K562 (cell line): ENCODE measurements around the gene STK24. TPM values are rescaled to one million over a fixed set of nuclear protein-coding genes. Genes with fewer than 3 reads are reported as not detected.

Experiments used
- ATAC-seq: fragments of 200-7000 bp; cut with Tn5 transposase; 3 replicates; pipeline ENCODE4 v1.9.1; 2020; ENCODE audit warnings: moderate library complexity
- BruUV-seq: library from RNA; stranded (reverse); fragments of 400-500 nt; replicated peaks from 2 replicates; lab custom pipeline; 2021; lab: Mats Ljungman, UMichigan
- CTCF ChIA-PET: fragments of 300-600 bp; formaldehyde crosslinking; extraction: SDS; loops from one replicate; lab custom pipeline; 2021; ENCODE audit warnings: low intra/inter-chr PET ratio; lab: Yijun Ruan, JAX
- POLR2A ChIA-PET: fragments of 300-600, 350-650 bp; sonication (Branson Sonifier 250); formaldehyde crosslinking; extraction: SDS; loops from one replicate; lab custom pipeline; 2021; ENCODE audit warnings: antibody characterized with exemption, inconsistent platforms; lab: Yijun Ruan, JAX
- DNase-seq, 4 experiments: peaks; one replicate each; pipeline versions ENCODE4 v3.0.0 to v3.0.0-alpha.2; 2011 to 2018; ENCODE audit warnings: low spot score in 3 of 4, mixed read lengths in 3 of 4; ENCODE audit errors: extremely low read depth in 1 of 4
- FAIRE-seq: peaks from 2 replicates; lab custom pipeline; 2011; peaks lifted over from hg19 to GRCh38; lab: Jason Lieb, UNC
- H2AFZ ChIP-seq: 2 replicates; pipeline ENCODE4 v1.6.0; 2011; ENCODE audit warnings: low read depth, low read length, control low read depth, inconsistent platforms
- H3K27ac ChIP-seq: fragments of 200-600 bp; 3 replicates; pipeline ENCODE4 v1.8.0; 2011; ENCODE audit warnings: low read depth, mild to moderate bottlenecking, control low read depth, inconsistent platforms, low read length, moderate library complexity, mixed read lengths; ENCODE audit errors: extremely low read depth
- H3K27me3 ChIP-seq, 2 experiments: fragments of 300-600 bp in 1 of 2; 2 replicates in 1 of 2; 3 replicates in 1 of 2; pipeline versions ENCODE4 v1.6.0 to v1.8.0; 2011; ENCODE audit warnings: inconsistent platforms in 2 of 2, low read length in 2 of 2, mild to moderate bottlenecking in 1 of 2, mixed read lengths in 1 of 2, moderate library complexity in 1 of 2; ENCODE audit not compliant: control insufficient read depth in 2 of 2, insufficient read depth in 2 of 2
- H3K36me3 ChIP-seq: fragments of 300-600 bp; 3 replicates; pipeline ENCODE4 v1.8.0; 2011; ENCODE audit warnings: mild to moderate bottlenecking, low read length, inconsistent platforms; ENCODE audit not compliant: control insufficient read depth, insufficient read depth
- H3K4me1 ChIP-seq, 2 experiments: fragments of 200-600 bp in 1 of 2; replicated peaks in 1 of 2; 2 replicates in 1 of 2; 3 replicates in 1 of 2; pipeline versions ENCODE4 v1.5.1 to v1.8.0; 2011; ENCODE audit warnings: inconsistent platforms in 2 of 2, low read length in 2 of 2, mild to moderate bottlenecking in 1 of 2, mixed read lengths in 1 of 2, moderate library complexity in 1 of 2; ENCODE audit not compliant: control insufficient read depth in 2 of 2, insufficient read depth in 2 of 2
- H3K4me2 ChIP-seq: 2 replicates; pipeline ENCODE4 v1.6.1; 2011; ENCODE audit warnings: low read length, control low read depth, inconsistent platforms, mixed read lengths; ENCODE audit not compliant: insufficient read depth
- H3K4me3 ChIP-seq: fragments of 200-600 bp; sonication (generic), shearing (Covaris generic); 2 replicates; pipeline ENCODE4 v1.5.1; 2016; ENCODE audit warnings: control low read depth, inconsistent platforms
- H3K79me2 ChIP-seq: fragments of 200-600 bp; 3 replicates; pipeline ENCODE4 v1.8.0; 2011; ENCODE audit warnings: low read length, inconsistent platforms; ENCODE audit not compliant: control insufficient read depth, insufficient read depth
- H3K9ac ChIP-seq, 2 experiments: 2 replicates each; pipeline versions ENCODE4 v1.6.0 to v1.6.1; 2011; ENCODE audit warnings: low read depth in 2 of 2, low read length in 2 of 2, control low read depth in 1 of 2, inconsistent platforms in 1 of 2, mild to moderate bottlenecking in 1 of 2, mixed read lengths in 1 of 2; ENCODE audit not compliant: insufficient read depth in 1 of 2
- H3K9me1 ChIP-seq: one replicate; pipeline ENCODE4 v1.6.0; 2011; ENCODE audit warnings: inconsistent platforms, mild to moderate bottlenecking, low read length, moderate library complexity; ENCODE audit not compliant: control insufficient read depth, insufficient read depth
- H3K9me3 ChIP-seq: replicated peaks from 2 replicates; pipeline ENCODE4 v1.5.1; 2011; ENCODE audit warnings: low read depth, low read length, inconsistent platforms; ENCODE audit not compliant: control insufficient read depth, insufficient read depth
- H4K20me1 ChIP-seq: replicated peaks from 2 replicates; pipeline ENCODE4 v1.6.1; 2011; ENCODE audit warnings: low read length, inconsistent platforms, mixed read lengths; ENCODE audit not compliant: control insufficient read depth, insufficient read depth
- CHD1 ChIP-seq: fragments of 200-600 bp; sonication (generic); IDR thresholded peaks from one replicate; pipeline ENCODE4 v1.6.1; 2012; ENCODE audit warnings: mild to moderate bottlenecking, moderate library complexity, low read length, inconsistent platforms
- CREB5 ChIP-seq: fragments of 250-450 bp; sonication (Bioruptor Pico); IDR thresholded peaks from 2 replicates; pipeline ENCODE4 v1.5.0; 2020; ENCODE audit warnings: mild to moderate bottlenecking
- ERF ChIP-seq: fragments of 450-650 bp; formaldehyde crosslinking; IDR thresholded peaks from 2 replicates; pipeline ENCODE4 v1.4.0; 2020; ENCODE audit warnings: mild to moderate bottlenecking, mixed read lengths
- ETS2 ChIP-seq: IDR thresholded peaks from 2 replicates; pipeline ENCODE4 v1.6.1; 2016; ENCODE audit warnings: borderline replicate concordance, missing genetic modification characterization, mild to moderate bottlenecking, moderate library complexity, missing compliant biosample characterization; ENCODE audit not compliant: poor library complexity, severe bottlenecking
- GMEB1 ChIP-seq: fragments of 250-450 bp; sonication (Bioruptor Pico); IDR thresholded peaks from 2 replicates; pipeline ENCODE4 v1.4.0; 2020; ENCODE audit warnings: mild to moderate bottlenecking
- KDM5B ChIP-seq: fragments of 200-600 bp; sonication (generic); IDR thresholded peaks from 2 replicates; pipeline ENCODE4 v1.6.1; 2012; ENCODE audit warnings: low read depth, mild to moderate bottlenecking, moderate library complexity, low read length, control low read depth, inconsistent platforms; ENCODE audit not compliant: insufficient replicate concordance
- KHSRP ChIP-seq: fragments of 450-650 bp; IDR thresholded peaks from 2 replicates; pipeline ENCODE4 v1.6.1; 2017
- MBD1 ChIP-seq: fragments of 250-450 bp; sonication (Bioruptor Pico); IDR thresholded peaks from 2 replicates; pipeline ENCODE4 v1.8.0; 2022; ENCODE audit warnings: inconsistent platforms
- POLR2G ChIP-seq: fragments of 200-400 bp; formaldehyde crosslinking; IDR thresholded peaks from 2 replicates; pipeline ENCODE4 v1.6.1; 2017; ENCODE audit warnings: low read depth, mild to moderate bottlenecking, antibody characterized with exemption, low read length, moderate library complexity
- PRPF4 ChIP-seq: fragments of 200-400 bp; formaldehyde crosslinking; IDR thresholded peaks from one replicate; pipeline ENCODE4 v1.6.1; 2017; ENCODE audit warnings: low read length, low read depth, mild to moderate bottlenecking; ENCODE audit not compliant: insufficient read depth, poor library complexity, severe bottlenecking
- SIN3A ChIP-seq, 2 experiments: fragments of 150-350 bp in 1 of 2; IDR thresholded peaks; 2 replicates each; pipeline ENCODE4 v1.6.1; 2011 to 2016; ENCODE audit warnings: borderline replicate concordance in 2 of 2, low read depth in 2 of 2, low read length in 2 of 2, mild to moderate bottlenecking in 2 of 2, moderate library complexity in 2 of 2; ENCODE audit not compliant: control insufficient read depth in 1 of 2
- SPI1 ChIP-seq: IDR thresholded peaks from 2 replicates; pipeline ENCODE4 v1.6.1; 2011; ENCODE audit warnings: low read depth, low read length, control low read depth, borderline replicate concordance
- TCF3 ChIP-seq: sonication (generic); formaldehyde crosslinking; IDR thresholded peaks from 2 replicates; pipeline ENCODE4 v1.4.0; 2020; ENCODE audit warnings: mild to moderate bottlenecking, missing genetic modification reagents
- ZNF589 ChIP-seq: fragments of 200-800 bp; sonication (Bioruptor generic); IDR thresholded peaks from 2 replicates; pipeline ENCODE4 v1.6.1; 2016; ENCODE audit warnings: low read depth, missing genetic modification characterization, missing compliant biosample characterization
- WGBS: fragments of 100-300 bp; shearing (Covaris generic); methylation state at CpG from one replicate; pipeline ENCODE4 v1.1.6; 2016; ENCODE audit warnings: low coverage, mixed read lengths; ENCODE audit not compliant: insufficient coverage; ENCODE audit errors: missing lambda C conversion rate; 5-methylcytosine and 5-hydroxymethylcytosine counted together
- in situ Hi-C: fragments of 300-500 bp; cut with MboI; formaldehyde crosslinking; loops from 4 replicates; pipeline ENCODE4 v1.15.0; 2018; ENCODE audit warnings: inconsistent platforms, mixed read lengths
- intact Hi-C: fragments of 100-400 bp; cut with micrococcal nuclease; formaldehyde crosslinking; loops from 2 replicates; pipeline ENCODE4 v1.14.2; 2022
- polyA plus RNA-seq, 8 experiments: library from polyadenylated mRNA; depleted of rRNA in 4 of 8; stranded (reverse) in 5 of 8; unstranded in 3 of 8; fragments of >200 nt; fragmentation: Nextera tagmentation in 2 of 8; fragmentation: Illumina TruSeq in 1 of 8; extraction: Ambion mirVana in 2 of 8; extraction: Trizol in 1 of 8; gene quantifications; 2 replicates each; pipeline versions ENCODE4 v1.2.1 to v1.2.3, GENCODE V29; 2011 to 2014; ENCODE audit warnings: inconsistent platforms in 1 of 8, missing spikeins in 1 of 8
- total RNA-seq, 7 experiments: library from RNA; depleted of rRNA in 6 of 7; stranded (reverse); fragments of >200 nt in 6 of 7; fragmentation: Illumina TruSeq in 2 of 7; extraction: Trizol in 2 of 7; gene quantifications; 2 replicates each; pipeline versions ENCODE4 v1.2.1 to v1.2.3, GENCODE V29; 2011 to 2021; ENCODE audit warnings: low replicate concordance in 1 of 7

STK24 gene
- total and polyA plus RNA-seq, 9 of the 15 experiments (the other 6 are each of a cell fraction or from before 2014, with no cell fraction given) = 3.8 to 78.4 (median 28.2) TPM

GRCh38 chr13:98576200-98576945 is 534 bp downstream of the STK24 start (continued):
- TF ChIP-seq KDM5B (no peak), PRPF4 (peak; percentile 23), CHD1 (peak; percentile 71)
- TF ChIP-seq, all 486 proteins: peak for 20

GRCh38 chr13:98575904-98576199 is 1.1 kb downstream of the STK24 start:
- FAIRE-seq = no peak
- Histone ChIP-seq H3K4me2 (peak overlapping the region; percentile 63), H2AFZ (no peak overlapping the region), H3K4me1 (peaks cover 29 to 30% of the 10 kb centered on the region in 2 experiments), H3K36me3 (no peaks in the 10 kb centered on the region; the same call in 2 of the 3 replicates), H3K27me3 (no peaks in the 10 kb centered on the region), H3K79me2 (peaks cover 58% of the 10 kb centered on the region), H3K9me1 (peaks cover 8% of the 10 kb centered on the region), H3K9ac (peak overlapping the region; percentile 79 to 95), H3K4me3 (peak overlapping the region; percentile 81), H3K27ac (peak overlapping the region; percentile 85), H4K20me1 (peaks cover 38% of the 10 kb centered on the region), H3K9me3 (no peaks in the 10 kb centered on the region)
- no TSS peak for BruUV-seq
- CTCF ChIA-PET = no interaction called here
- no peak for DNase-seq
- no peak for ATAC-seq
- intact Hi-C loops (no loop called here), in situ Hi-C loops (no loop called here)
- WGBS = 0% methylated on average over 8 of the region's 15 CpGs
- POLR2A ChIA-PET = interaction anchor here (0.7 to 1.1 kb wide), 2 partner anchors 21 to 166 kb away, joined by 3 read pairs; no protein-coding TSS in a partner anchor
- TF ChIP-seq SIN3A (IDR thresholded peaks at IDR 0.05; ENCODE audit: borderline replicate concordance in 2 of 2, control insufficient read depth in 1 of 2, low read depth in 2 of 2, low read length in 2 of 2) = no peak
- TF ChIP-seq ETS2 (tag) = no peak
- no peak for TF ChIP-seq SPI1
- no peak for TF ChIP-seq MBD1 (CRISPR knock-in tag)
- TF ChIP-seq ERF (CRISPR knock-in tag) = no peak
- no peak for TF ChIP-seq ZNF589 (CRISPR knock-in tag)
- TF ChIP-seq TCF3 (CRISPR knock-in tag) = no peak
- TF ChIP-seq CREB5 (CRISPR knock-in tag) = no peak
- no peak for TF ChIP-seq GMEB1 (CRISPR knock-in tag)
- no peak for TF ChIP-seq KHSRP
- no peak for TF ChIP-seq POLR2G
